Upper lobe of left lung (tissue), 4 donors: Measurements from ENCODE around the gene NT5C1A.

Experiments used
- POLR2A ChIP-seq, 4 donors: fragments of 450-650 bp; IDR thresholded peaks; one replicate each; pipeline ENCODE4 v1.5.1; 2016 to 2017; ENCODE audit warnings: antibody characterized with exemption in 4 of 4, mild to moderate bottlenecking in 2 of 4
- POLR2AphosphoS5 ChIP-seq, 2 donors: sonication (generic); formaldehyde crosslinking; IDR thresholded peaks; one replicate each; pipeline ENCODE4 v1.5.1; 2017; ENCODE audit warnings: antibody characterized with exemption in 2 of 2
- TF ChIP-seq, protein P1 (sequence below), 6 experiments: fragments of 450-650 bp in 4 of 6; fragments of 200-600 bp in 2 of 6; sonication (generic) in 2 of 6; IDR thresholded peaks; one replicate each; pipeline ENCODE4 v1.5.1; 2016 to 2019; ENCODE audit warnings: antibody characterized with exemption in 6 of 6

DNA sequence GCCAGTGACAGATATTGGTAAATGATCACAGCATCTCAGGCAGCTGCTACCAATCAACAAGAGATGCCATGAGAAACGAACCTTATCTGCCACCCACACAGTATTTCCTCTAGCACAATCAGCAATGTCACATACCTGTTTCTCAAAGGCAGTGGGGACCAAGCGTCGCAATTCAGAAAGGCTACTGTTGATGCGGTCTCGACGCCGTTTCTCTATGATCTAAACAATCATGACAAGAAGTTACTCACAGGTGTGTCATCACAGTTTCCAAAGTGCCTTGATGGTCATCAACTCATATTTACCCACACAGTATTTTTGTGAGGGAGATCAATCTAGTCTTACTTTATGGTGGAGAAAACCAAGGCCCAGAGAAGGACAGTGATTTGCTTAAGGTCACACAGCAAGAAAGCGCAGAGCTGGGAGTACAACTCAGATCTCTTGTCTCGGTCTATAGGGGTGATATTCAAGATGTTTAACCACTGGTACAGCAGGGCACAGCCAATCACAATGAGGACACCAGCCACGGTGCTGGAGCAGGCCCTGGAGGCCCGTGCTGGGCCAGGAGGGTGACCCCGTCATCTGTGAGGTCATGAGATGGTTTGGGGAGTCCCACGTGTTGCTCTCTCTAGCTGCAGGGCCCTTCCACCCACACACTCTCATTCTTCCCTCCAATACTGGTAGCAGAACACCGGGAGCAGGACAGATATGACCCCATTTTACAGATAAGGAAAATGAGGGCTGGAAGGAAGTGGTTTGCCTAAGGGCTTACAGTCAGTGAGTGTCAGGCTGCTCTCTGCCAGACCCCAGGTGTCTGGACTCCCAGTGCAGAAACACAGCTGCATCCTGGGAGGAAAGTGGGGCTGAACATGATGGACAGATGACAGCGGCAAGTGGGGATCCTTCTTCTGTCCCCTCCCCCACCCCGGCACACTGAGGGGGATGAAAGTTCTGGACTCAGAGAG lies 40.3 kb downstream of the NT5C1A start:
- TF ChIP-seq POLR2AphosphoS5 (IDR thresholded peaks at IDR 0.05): no peak
- TF ChIP-seq, protein P1, sequence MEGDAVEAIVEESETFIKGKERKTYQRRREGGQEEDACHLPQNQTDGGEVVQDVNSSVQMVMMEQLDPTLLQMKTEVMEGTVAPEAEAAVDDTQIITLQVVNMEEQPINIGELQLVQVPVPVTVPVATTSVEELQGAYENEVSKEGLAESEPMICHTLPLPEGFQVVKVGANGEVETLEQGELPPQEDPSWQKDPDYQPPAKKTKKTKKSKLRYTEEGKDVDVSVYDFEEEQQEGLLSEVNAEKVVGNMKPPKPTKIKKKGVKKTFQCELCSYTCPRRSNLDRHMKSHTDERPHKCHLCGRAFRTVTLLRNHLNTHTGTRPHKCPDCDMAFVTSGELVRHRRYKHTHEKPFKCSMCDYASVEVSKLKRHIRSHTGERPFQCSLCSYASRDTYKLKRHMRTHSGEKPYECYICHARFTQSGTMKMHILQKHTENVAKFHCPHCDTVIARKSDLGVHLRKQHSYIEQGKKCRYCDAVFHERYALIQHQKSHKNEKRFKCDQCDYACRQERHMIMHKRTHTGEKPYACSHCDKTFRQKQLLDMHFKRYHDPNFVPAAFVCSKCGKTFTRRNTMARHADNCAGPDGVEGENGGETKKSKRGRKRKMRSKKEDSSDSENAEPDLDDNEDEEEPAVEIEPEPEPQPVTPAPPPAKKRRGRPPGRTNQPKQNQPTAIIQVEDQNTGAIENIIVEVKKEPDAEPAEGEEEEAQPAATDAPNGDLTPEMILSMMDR (IDR thresholded peaks at IDR 0.05): no peak
- no peak for TF ChIP-seq POLR2A (IDR thresholded peaks at IDR 0.05)
